ENCODE results near the gene DMRTC2.

DNA sequence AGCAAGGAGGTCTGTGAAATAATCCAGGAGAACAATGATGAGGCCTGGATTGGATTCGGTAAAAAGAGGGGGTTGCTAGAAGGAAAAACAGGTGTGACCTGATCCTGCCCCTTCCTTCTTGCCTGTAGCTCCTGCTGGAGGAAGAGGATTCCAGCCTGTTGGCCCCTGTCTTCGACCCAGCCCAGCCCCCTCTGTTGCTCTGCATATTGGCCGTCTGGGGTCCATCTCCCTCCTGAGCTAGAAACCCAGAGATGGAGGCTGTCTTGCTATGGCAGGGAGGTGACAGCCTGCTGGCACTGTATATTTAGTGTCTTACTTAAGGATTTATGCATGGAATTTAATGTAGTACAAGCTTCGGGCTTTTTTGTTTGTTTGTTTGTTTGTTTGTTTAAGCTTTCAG, 6.6 kb downstream of the DMRTC2 start:
- TF ChIP-seq, protein P1, sequence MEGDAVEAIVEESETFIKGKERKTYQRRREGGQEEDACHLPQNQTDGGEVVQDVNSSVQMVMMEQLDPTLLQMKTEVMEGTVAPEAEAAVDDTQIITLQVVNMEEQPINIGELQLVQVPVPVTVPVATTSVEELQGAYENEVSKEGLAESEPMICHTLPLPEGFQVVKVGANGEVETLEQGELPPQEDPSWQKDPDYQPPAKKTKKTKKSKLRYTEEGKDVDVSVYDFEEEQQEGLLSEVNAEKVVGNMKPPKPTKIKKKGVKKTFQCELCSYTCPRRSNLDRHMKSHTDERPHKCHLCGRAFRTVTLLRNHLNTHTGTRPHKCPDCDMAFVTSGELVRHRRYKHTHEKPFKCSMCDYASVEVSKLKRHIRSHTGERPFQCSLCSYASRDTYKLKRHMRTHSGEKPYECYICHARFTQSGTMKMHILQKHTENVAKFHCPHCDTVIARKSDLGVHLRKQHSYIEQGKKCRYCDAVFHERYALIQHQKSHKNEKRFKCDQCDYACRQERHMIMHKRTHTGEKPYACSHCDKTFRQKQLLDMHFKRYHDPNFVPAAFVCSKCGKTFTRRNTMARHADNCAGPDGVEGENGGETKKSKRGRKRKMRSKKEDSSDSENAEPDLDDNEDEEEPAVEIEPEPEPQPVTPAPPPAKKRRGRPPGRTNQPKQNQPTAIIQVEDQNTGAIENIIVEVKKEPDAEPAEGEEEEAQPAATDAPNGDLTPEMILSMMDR (IDR thresholded peaks at IDR 0.05; ENCODE audit: borderline replicate concordance, extremely low read depth, low read length, poor library complexity, severe bottlenecking), result no peak
- TF ChIP-seq EZH2 (IDR thresholded peaks at IDR 0.05; ENCODE audit: borderline replicate concordance, low read depth, low read length, severe bottlenecking), result no peak
